Adrenal gland (tissue), 5 donors: Measurements from ENCODE around the gene TRMT2A.

Experiments
- CTCF ChIP-seq, 6 experiments: fragments of 450-650 bp in 4 of 6; fragments of 200-600 bp in 2 of 6; sonication (generic) in 1 of 6; IDR thresholded peaks; 1 replicate in 5 of 6; 2 replicates in 1 of 6; pipeline versions ENCODE4 v1.5.1 to v1.8.0; 2016 to 2021; ENCODE audit warnings: antibody characterized with exemption in 6 of 6, mild to moderate bottlenecking in 2 of 6, moderate library complexity in 1 of 6
- POLR2A ChIP-seq, 2 donors: fragments of 450-650 bp; IDR thresholded peaks; one replicate each; pipeline ENCODE4 v1.6.1; 2017; ENCODE audit warnings: antibody characterized with exemption in 2 of 2, mild to moderate bottlenecking in 2 of 2, moderate library complexity in 1 of 2
- donor health status: DM: no; HTN: no; CAD: no.

GRCh38 chr22:20086101-20086599 is 30.9 kb downstream of the TRMT2A start:
- TF ChIP-seq CTCF (IDR thresholded peaks at IDR 0.05) (no peak), POLR2A (IDR thresholded peaks at IDR 0.05) (no peak)
